Lower leg skin (tissue), 4 donors: ENCODE measurements around the gene GLIPR2. TPM values are rescaled to one million over a fixed set of nuclear protein-coding genes. Genes with fewer than 3 reads are reported as not detected.

Experiments used
- DNase-seq, 2 donors: peaks; one replicate each; pipeline ENCODE4 v3.0.0-alpha.2; 2019; ENCODE audit warnings: low spot score in 2 of 2
- H3K4me3 ChIP-seq: fragments of 200-600 bp; sonication (generic); 2 replicates; pipeline ENCODE4 v1.5.1; 2017; ENCODE audit warnings: mild to moderate bottlenecking, low read depth; ENCODE audit not compliant: poor library complexity, severe bottlenecking
- CTCF ChIP-seq, 3 donors: fragments of 450-650 bp; IDR thresholded peaks; one replicate each; pipeline ENCODE4 v1.5.1; 2016; ENCODE audit warnings: antibody characterized with exemption in 3 of 3, mild to moderate bottlenecking in 3 of 3, moderate library complexity in 2 of 3
- POLR2A ChIP-seq, 2 donors: fragments of 450-650 bp; IDR thresholded peaks; one replicate each; pipeline ENCODE4 v1.6.1; 2016 to 2017; ENCODE audit warnings: antibody characterized with exemption in 2 of 2, mild to moderate bottlenecking in 1 of 2, moderate library complexity in 1 of 2
- WGBS, 2 donors: methylation state at CpG; one replicate each; pipeline ENCODE4 v1.1.5; 2018; 5-methylcytosine and 5-hydroxymethylcytosine counted together
- intact Hi-C: fragments of 100-400 bp; cut with DNase I; formaldehyde crosslinking; loops from one replicate; pipeline ENCODE4 v1.15.0; 2023; ENCODE audit warnings: low total_unique reads
- total RNA-seq, 4 donors: library from RNA; depleted of rRNA; stranded (reverse); fragments of >200 nt; gene quantifications; one replicate each; pipeline ENCODE4 v1.1.0, GENCODE V29; 2016

Gene GLIPR2
- total RNA-seq, 4 donors from 2014 or later, result 5.2 to 10.1 (median 6.5) TPM

- intact Hi-C loops, result loop anchor here (10.0 kb wide), 1 partner anchor 56 kb away; no protein-coding TSS in a partner anchor
- no peak overlapping the region for H3K4me3 ChIP-seq
- WGBS, 2 donors, result 59 to 77% methylated on average over 2 of the region's 2 CpGs
- TF ChIP-seq CTCF (IDR thresholded peaks at IDR 0.05) (no peak), POLR2A (IDR thresholded peaks at IDR 0.05) (no peak)
- no peak for DNase-seq
Observed at GRCh38 chr9:36161187-36161586, 24.7 kb downstream of the GLIPR2 start.

GRCh38 chr9:36162211-36162738, 25.7 kb downstream of the GLIPR2 start:
- 87 to 91% methylated on average over 17 of the region's 17 CpGs for WGBS, 2 donors
- no peak for DNase-seq
- intact Hi-C loops, result loop anchor here (10.0 kb wide), 1 partner anchor 57 kb away; no protein-coding TSS in a partner anchor
- TF ChIP-seq POLR2A (IDR thresholded peaks at IDR 0.05), result no peak
- H3K4me3 ChIP-seq, result no peak overlapping the region

- no peak for DNase-seq
- no peak overlapping the region for H3K4me3 ChIP-seq
- intact Hi-C loops, result loop anchor here (10.0 kb wide), 1 partner anchor 58 kb away; no protein-coding TSS in a partner anchor
- WGBS, 2 donors, result 48 to 59% methylated on average over 8 to 9 of the region's 9 CpGs
- TF ChIP-seq CTCF (IDR thresholded peaks at IDR 0.05) (no peak), POLR2A (IDR thresholded peaks at IDR 0.05) (no peak)
Observed at GRCh38 chr9:36163049-36163785, 26.7 kb downstream of the GLIPR2 start.

- WGBS, 2 donors, result 57 to 74% methylated on average over 4 of the region's 4 CpGs
- no peak overlapping the region for H3K4me3 ChIP-seq
- TF ChIP-seq POLR2A (IDR thresholded peaks at IDR 0.05) (no peak), CTCF (IDR thresholded peaks at IDR 0.05) (no peak)
- no peak for DNase-seq
- intact Hi-C loops, result loop anchor here (10.0 kb wide), 1 partner anchor 59 kb away; no protein-coding TSS in a partner anchor
Observed at GRCh38 chr9:36163786-36164170, 27.2 kb downstream of the GLIPR2 start.

GRCh38 chr9:36164372-36164771, 27.8 kb downstream of the GLIPR2 start:
- 76 to 80% methylated on average over 6 of the region's 6 CpGs for WGBS, 2 donors

More at GRCh38 chr9:36164372-36164771, 27.8 kb downstream of the GLIPR2 start:
- no peak overlapping the region for H3K4me3 ChIP-seq
- intact Hi-C loops, result loop anchor here (10.0 kb wide), 1 partner anchor 60 kb away; no protein-coding TSS in a partner anchor
- DNase-seq, result no peak
- no peak for TF ChIP-seq POLR2A (IDR thresholded peaks at IDR 0.05)
- TF ChIP-seq CTCF (IDR thresholded peaks at IDR 0.05), result no peak
